ENCODE results near the gene CCDC121.
A peak's percentile ranks its signal among the peaks of the same experiment; 100 is the strongest.

Gene CCDC121

GRCh38 chr2:27582695-27583389 is 46.0 kb downstream of the CCDC121 start, which contains the start of gene ZNF512 (continued):
- TF ChIP-seq ZXDB (tag by site-specific recombination; IDR thresholded peaks at IDR 0.05) (peak; percentile 59), PBX3 (CRISPR knock-in tag; IDR thresholded peaks at IDR 0.05) (no peak), KLF8 (tag by site-specific recombination; IDR thresholded peaks at IDR 0.05) (peak; percentile 53; the same call in 1 of the 2 replicates), KLF10 (tag by site-specific recombination; IDR thresholded peaks at IDR 0.05) (peak; percentile 52; the same call in 1 of the 2 replicates), GLIS1 (tag by site-specific recombination; IDR thresholded peaks at IDR 0.05) (peak; percentile 55; the same call in 1 of the 2 replicates), ZNF571 (tag by site-specific recombination; IDR thresholded peaks at IDR 0.05) (no peak), SCRT1 (tag by site-specific recombination; IDR thresholded peaks at IDR 0.05; ENCODE audit: borderline replicate concordance) (no peak), ZNF140 (tag by site-specific recombination; IDR thresholded peaks at IDR 0.05) (no peak), PRDM10 (tag by site-specific recombination; IDR thresholded peaks at IDR 0.05) (peak; percentile 71), YY2 (tag by site-specific recombination; IDR thresholded peaks at IDR 0.05) (no peak), ZNF302 (tag by site-specific recombination; IDR thresholded peaks at IDR 0.05; ENCODE audit: low read depth) (no peak), ZNF76 (tag by site-specific recombination; IDR thresholded peaks at IDR 0.05; ENCODE audit: borderline replicate concordance, low read depth) (peak; percentile 27; the same call in 1 of the 2 replicates), ZNF280C (tag by site-specific recombination; IDR thresholded peaks at IDR 0.05) (no peak), PATZ1 (tag by site-specific recombination; IDR thresholded peaks at IDR 0.05) (peak; percentile 64; the same call in 1 of the 2 replicates), SP3 (tag by site-specific recombination; IDR thresholded peaks at IDR 0.05) (peak; percentile 82), GLIS2 (tag by site-specific recombination; IDR thresholded peaks at IDR 0.05) (peak; percentile 73), ZEB2 (tag by site-specific recombination; IDR thresholded peaks at IDR 0.05) (0 out of 2 replicates have a peak, but pooled peaks have one; percentile 32), IKZF3 (tag by site-specific recombination; IDR thresholded peaks at IDR 0.05) (0 out of 2 replicates have a peak, but pooled peaks have one; percentile 40), SCRT2 (tag by site-specific recombination; IDR thresholded peaks at IDR 0.05) (no peak), CTCF (tag by site-specific recombination; IDR thresholded peaks at IDR 0.05) (peak; percentile 60), SP7 (tag by site-specific recombination; IDR thresholded peaks at IDR 0.05) (peak; percentile 38; the same call in 1 of the 2 replicates), ZNF549 (tag by site-specific recombination; IDR thresholded peaks at IDR 0.05) (no peak), ZNF518A (tag by site-specific recombination; conservative IDR thresholded peaks at IDR 0.05; ENCODE audit: low read depth) (peak; percentile 90)
